Activated CD4-positive, CD25-positive, alpha-beta regulatory T cell (primary cell): ENCODE data around the gene KSR1.

Experiments
- DNase-seq, 4 experiments: peaks; one replicate each; lab custom pipeline; 2025; lab: John Stamatoyannopoulos, UW

Gene KSR1

DNA sequence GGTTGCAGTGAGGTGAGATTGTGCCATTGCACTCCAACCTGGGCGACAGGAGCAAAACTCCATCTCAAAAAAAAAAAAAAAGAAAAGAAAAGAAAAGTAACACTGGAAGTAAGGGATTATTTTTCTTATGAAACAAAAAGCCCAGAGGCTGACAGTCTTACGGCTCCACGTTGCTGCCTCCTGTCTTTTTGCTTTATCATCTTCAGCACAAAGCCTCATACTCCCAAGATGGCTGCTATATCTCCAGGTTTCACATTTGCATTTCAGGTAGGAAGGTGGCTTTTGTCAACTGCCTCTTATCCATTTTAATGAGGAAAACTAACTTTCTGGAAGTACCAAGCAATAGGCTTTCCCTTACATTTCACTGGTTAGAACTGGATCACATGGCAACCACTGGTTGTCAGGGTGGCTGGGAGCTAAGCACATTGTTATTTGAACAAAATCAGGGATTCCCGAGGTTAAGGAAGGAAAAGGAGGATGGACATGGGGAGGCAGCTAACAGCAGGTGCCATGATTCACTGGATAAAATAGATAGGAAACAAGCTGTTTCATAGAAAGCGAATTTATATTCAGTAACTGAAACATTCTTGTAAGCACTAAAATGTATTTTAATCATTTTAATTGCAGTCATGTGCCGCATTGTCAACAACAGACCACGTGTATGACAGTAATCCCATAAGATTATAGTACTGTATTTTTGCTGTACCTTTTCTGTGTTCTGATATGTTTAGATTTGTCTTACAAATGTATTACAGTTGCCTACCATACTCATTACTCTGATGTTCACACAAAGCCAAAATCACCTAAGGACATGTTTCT, 58.6 kb downstream of the KSR1 start:
- DNase-seq: no peak

DNA sequence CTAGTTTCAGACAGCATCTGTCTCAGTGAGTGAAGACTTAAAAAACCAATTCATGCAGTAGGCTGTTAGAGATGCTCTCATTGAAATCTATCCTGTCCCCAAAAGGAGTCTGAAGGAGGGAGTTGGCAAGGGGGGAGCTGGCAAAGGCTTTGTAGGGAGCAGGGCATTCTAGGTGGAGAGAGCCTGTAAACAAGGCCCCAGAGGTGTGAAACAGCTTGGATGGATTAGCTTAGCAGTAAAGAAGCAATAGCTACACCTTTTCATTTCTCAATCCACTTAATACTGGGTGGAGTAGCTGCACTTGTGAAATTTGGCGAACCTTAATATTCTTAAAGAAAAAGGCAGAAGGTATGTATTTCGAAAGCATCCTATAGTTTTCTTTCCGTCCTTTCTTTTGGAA, 61.8 kb downstream of the KSR1 start:
- no peak for DNase-seq

DNA sequence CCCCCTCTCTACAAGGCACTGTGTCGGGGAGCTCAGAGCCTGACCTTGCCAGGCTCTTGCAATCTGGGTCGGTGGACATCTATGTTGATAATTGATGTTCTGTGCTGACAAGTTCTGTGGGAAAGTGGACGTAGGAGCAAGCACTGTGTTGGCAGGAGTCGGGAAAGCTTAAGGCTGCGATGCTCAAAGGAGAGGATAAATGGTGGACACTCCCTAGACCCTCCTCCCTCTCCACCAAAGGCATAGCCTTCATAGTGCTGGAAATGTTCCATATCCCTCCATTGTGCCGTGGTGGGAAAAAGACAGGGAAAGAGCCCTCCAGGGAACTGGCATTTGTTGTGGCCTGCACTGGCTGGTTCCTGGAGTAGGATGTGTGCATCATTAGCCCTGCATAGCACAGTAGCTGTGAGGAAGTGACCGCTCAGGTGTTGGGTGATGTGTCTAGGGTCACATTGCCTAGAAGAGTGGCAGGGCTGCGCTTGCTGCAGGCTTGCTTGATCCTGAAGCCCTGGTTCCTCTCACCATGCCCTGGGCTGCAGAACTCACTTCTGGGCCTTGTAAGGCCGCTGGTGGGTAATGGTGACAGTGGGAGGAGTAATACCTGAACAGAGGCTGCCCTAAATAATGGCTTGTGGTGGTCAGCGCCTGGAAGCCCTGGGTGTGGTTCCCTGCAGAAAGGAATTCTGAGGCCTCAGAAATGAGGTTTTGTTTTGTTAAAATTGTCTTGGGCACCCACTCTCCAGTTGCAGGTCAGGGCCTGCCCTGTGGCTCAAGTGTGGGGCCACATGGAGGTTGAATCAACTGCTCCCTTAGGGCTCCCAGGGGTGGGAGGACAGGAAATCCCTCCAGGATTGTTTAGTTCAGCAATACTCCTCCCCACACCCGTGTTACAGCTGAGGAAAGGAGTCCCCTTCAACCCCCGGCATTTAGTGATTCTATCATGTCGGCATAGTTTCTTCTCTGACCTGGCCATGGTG, 62.6 kb downstream of the KSR1 start:
- DNase-seq: no peak

DNA sequence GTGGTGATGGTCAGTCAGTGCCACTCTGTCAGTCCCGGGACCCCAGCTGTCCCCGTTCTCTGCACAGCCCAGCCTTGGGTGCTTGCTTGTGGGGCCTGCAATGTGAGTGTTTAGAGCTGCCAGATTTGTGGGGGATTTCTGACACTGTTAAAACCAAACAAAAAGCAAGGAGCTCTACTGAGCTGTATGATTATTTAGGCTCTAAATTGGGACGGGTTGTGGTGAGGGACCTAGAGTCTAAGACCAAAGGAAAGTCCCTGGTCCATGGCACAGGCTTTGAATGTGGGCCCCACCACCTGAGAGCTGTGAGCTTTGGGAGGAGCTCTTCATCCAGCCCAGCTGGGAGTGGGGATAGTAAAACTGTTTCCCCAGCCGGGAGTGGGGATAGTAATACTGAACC, 63.3 kb downstream of the KSR1 start:
- DNase-seq: no peak

DNA sequence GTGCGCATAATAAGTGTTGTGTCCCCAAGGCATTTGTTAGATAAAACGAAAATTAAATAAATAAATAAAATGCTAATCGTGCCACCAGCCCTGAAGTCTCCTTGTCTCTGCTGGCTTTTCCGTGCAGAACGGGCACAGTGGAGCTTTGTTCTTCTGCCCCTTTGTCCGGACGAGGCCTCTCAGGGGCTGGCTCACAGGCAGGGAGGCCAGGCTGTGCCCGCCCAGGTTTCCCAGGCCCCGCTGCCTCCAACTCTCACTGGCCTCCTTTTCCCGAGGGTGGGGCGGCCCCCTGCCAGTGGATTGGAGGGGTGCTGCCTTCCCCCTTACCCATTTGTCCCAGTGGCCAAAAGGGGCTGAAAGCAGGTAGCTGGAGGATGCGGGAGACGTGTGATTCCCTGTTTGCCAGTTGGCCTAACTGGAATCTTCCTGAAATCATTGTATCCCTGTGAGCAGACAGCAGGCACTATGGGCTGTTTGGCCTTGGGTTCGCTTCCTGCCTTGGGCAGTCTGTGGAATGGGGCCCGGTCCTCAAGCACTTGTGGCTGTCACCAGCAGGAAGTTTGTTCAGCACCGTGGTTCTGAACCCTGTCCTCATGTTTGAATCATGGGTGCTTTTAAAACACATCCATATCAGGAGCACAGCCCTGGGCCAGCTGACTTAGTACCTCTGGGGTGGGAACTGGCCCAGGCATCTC, 64.4 kb downstream of the KSR1 start:
- DNase-seq: no peak

DNA sequence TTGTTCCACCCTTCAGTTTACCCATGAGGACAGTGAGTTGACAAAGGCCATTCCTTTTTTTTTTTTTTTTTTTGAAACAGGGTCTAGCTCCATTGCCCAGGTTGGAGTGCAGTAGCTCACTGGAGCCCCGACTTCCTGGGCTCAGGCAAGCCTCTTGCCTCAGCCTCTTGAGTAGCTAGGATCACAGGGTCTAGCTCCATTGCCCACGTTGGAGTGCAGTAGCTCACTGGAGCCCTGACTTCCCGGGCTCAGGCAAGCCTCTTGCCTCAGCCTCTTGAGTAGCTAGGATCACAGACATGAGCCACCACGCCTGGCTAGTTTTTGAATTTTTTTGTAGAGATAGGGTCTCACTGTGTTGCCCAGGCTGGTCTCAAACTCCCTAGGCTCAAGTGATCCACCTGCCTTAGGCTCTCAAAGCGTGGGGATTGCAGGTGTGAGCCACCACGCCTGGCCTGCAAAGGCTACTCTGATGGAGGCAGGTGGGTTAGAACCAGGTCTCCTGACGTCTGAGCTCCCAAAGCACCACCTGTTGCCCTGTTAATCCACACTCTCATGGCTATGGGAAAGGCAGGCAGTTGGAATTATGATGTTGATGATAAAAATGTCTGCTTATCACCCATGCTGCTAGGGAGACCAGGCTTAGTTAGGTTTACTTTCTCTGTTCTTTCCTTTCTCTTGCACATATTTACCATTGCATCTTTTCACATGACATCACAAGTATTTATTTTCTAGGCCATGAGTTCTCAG, 65.2 kb downstream of the KSR1 start:
- DNase-seq: no peak

DNA sequence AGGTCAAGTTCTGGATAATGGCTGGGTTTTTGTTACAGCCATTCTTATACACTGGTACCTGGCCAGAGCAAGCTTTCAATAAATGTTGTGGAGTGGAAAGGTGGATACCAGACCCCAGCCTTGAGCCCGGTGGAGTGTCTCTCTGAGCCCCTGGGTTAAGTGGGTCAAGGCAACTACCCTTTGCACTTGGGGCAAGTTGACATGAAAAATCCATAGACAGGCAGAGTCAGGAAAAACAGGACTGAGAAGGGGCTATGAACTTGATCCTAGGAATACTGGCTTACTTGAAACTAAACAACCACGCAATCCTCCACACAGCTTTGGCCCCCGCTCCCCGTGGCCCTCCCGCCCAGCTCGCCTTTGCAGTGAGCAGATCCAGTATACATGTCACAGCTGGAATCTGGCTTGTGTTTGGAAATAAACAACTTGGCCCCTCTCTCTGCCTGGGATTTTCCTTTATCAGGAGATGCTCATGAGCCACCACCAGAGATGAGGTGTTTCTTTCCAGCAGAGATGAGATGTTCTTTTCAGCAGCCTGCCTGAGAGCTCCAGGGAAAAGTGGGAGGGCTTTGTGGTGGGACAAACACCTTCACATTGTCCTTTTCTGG, 65.9 kb downstream of the KSR1 start:
- DNase-seq: no peak

DNA sequence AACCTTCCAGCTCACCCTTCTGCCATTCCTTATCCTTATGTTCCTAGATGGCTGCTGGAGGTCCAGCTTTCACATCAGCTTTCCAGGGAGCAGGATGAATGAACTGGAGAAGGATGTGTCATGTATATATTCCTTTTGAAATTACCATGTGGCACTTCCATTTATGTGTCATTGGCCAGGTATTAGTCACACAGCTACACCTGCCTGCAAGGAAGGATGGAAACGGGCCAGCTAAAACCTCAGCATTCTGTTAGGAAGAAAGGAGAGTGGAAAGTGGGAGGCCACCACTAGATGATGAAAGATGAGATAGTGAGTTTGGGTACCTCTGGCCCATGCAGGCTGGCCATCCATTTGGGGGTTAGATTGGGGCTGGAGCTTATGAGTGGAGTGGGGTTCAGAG, 67.5 kb downstream of the KSR1 start:
- DNase-seq: no peak

DNA sequence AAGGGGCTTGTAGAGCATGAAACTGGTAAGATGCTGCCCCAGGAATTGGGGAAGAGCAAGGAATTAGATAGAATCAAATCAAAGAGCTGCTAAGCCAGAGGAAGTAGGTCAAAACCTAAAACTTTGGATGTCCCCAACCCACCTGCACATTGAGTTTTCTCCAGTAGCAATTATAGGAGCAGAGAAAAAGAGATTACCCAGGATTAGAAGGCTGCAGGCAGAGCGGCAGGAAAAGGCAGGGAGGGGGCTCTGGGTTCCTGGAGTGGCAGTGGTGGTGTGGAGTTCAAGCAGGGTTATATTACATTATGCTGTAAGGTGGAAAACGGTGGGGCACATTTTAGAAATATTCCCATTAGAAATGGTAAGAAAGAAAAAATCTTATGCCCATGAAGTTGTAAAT, 68.3 kb downstream of the KSR1 start:
- no peak for DNase-seq

DNA sequence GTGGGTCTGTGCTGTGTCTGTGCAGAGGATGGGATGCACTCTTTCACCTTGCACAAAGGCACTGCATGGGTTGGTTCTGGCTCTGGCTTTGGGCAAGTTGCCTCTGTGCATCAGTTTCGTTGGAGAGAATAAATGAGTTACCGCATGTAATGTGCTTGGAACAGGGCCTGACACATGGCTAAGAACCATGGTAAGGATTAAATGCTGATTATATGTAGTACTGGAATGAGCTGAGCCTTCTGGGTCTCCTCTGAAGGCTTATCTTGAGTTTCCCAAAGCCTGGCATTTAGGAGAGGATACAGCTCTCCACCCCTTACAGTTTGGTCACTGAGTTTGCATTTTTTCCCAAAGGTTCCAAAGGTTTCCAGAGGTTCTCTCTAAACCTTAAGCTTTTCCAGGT, 69.1 kb downstream of the KSR1 start:
- DNase-seq: no peak

DNA sequence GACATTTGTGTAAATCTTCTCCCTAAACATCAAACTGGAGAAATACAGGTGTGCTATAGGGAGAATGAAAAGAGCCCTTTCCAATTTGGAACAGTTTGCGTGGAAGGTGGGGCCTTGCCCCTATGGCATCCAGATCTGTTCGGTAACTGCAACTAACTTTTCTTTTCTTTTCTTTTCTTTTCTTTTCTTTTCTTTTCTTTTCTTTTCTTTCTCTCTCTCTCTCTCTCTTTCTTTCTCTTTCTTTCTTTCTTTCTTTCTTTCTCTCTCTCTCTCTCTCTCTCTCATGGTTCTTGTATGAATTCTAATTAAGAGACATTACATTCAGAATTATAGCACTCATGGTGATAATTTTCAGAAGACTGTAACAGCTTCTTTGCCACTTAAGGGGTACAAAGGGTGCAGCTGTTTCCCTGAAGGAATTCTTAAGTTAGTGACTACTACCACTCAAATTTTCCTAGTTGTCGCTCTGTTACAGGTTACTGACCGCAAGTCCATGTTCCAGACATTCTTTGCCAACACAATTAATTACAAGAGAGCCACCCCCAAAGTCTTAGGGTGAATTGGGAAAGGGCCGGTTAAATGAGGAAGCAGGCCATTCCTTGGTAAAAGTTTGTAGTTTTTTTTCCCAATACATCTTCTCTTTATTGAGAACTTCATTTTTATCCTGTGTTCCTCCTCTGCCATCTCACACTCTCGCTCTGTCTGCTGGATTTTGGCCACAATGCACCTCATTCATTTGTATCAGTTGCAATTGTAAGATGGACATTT, 69.8 kb downstream of the KSR1 start:
- DNase-seq: no peak

DNA sequence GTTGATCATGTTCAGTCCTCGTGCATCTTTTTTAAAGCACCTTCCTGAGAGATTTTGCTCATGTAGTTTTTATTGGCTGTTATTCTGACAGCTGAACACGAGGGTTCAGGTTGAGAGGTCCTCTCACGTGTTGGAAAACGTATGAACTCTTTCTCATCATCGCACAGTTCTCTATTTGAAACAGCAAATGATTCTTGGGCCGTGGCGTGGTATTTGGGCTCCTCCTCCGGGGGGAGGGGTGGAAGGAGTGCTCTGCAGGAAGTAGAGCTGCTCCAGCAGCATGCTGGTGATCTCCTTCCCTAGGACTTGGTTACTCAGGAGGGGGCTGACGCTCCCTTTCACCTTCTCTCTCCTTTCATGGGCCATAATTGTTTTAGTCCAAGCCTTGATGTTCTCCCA, 70.4 kb downstream of the KSR1 start:
- no peak for DNase-seq

DNA sequence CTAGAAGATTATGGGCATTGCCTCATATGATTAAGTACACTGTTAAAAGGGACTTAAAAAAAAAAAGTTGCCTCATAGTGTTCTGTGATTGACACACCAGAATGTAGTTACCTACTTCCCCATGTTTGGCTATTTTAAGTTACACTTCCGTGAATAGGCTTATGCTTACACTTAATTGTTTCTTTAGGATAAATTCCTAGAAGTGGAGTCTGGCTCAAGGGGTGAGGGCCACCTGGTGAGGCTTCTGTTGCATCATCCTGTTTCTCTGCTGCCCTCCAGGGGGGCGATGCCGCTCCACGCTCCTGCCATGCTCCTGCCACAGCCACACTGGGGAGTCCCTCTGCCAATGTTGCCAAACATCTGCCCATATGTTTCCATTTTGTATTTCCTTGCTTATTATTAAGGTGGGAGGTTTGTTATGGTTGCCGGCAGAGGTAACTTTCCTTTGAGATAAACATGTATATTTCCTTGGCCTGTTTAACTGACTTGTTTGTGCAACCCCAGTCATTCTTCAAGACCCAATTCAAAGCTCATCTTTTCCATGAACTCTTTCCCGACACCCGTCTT, 73.1 kb downstream of the KSR1 start:
- no peak for DNase-seq

DNA sequence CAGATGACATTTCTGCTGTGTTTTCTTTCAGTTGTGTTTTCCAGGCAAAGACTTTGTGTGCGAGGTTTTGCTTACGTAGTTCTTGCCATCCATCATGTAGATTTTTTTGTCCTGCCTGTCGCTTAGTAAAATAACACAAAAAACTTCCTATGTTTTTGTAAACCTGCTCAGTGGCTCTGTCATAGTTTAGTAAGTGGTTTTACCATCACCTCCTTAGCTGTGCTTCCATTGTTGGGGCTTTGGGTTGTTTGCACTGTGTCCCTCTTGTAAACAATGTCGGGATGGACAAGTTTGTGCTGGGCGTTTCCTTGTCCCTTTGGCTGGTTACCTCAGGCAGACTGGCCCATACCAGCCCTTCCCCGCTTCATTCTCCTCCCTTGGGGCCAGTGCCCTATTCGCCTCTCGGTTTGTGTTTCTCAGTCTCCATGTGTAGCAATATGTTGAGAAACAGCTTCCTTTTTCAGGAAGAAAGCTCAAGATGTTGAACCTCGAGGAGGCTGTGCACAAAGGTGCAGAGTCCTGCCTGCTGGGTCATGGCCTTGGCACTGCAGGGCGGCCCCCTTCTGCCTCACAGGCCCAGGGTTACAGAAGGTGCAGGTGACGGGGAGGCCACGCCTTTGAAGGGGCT, 74.6 kb downstream of the KSR1 start:
- no peak for DNase-seq

DNA sequence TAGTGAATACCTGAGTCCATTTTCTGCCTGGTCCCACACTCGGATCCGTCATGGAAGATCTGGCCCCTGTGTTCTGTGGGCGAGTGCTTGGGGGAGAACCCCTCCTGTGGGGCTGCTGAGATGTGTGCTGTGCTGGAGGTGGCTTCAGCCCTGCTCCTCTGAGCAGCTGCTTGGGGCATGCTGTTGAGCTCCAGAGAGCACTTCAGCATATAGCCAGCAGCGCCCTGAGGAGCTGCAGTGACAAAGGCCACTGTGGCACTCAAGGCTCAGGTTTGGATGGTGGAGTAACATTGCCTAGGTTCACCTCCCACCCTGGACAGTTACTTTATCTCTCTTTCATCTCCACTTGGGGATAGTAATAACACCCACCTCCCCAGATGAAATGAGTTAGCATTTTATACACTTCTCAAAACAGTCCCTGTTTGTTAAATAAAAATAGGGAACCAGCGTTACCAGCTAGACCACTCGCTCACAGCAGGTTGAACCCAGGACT, 75.3 kb downstream of the KSR1 start:
- DNase-seq: no peak

DNA sequence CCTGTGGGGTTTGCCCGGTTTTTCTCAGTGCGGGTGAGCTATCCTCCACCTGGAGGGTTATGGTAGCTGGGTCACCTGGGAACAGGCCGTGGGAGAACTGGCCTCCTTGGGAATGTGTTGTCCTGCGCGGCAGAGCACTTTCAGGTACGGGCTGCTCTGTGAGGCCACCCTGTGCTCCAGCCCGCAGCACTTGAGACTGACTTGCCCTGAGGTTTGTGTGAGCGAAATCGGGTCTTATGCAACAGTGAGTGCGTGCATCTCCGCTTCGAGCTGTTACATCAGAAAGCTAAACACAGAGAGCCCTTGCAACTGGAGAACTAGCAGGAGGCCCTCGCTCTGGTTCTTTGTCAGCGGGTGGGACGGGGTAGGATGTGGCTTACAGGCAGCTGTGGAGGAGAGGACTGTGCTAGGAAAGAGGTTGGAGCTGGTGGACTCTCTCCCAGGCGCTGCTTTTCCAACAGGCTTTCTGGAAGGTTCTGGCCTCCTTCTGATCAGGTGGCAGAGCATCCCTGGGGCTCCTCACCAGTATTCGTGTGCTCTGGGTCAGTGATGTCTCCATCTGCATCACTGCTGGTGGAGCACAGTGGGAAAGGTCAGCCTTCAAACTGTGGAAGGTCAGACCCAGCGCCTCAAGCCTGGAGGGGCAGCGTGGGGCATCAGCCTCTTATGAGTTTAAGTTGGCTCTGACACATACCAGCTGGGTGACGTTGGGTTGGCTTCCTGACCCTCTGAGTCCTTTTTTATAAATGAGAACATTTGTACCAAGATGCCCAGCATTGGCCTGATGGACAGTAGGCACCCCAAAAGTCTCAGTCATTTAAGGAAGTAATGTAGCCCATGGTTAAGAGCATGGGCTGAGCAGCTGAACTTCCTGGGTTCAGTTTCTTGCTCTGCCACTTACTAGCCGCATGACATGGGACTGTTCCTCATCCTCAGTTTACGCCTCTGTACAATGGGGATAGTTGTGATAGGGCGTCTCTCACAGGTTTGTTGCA, 76.3 kb downstream of the KSR1 start:
- DNase-seq: no peak

DNA sequence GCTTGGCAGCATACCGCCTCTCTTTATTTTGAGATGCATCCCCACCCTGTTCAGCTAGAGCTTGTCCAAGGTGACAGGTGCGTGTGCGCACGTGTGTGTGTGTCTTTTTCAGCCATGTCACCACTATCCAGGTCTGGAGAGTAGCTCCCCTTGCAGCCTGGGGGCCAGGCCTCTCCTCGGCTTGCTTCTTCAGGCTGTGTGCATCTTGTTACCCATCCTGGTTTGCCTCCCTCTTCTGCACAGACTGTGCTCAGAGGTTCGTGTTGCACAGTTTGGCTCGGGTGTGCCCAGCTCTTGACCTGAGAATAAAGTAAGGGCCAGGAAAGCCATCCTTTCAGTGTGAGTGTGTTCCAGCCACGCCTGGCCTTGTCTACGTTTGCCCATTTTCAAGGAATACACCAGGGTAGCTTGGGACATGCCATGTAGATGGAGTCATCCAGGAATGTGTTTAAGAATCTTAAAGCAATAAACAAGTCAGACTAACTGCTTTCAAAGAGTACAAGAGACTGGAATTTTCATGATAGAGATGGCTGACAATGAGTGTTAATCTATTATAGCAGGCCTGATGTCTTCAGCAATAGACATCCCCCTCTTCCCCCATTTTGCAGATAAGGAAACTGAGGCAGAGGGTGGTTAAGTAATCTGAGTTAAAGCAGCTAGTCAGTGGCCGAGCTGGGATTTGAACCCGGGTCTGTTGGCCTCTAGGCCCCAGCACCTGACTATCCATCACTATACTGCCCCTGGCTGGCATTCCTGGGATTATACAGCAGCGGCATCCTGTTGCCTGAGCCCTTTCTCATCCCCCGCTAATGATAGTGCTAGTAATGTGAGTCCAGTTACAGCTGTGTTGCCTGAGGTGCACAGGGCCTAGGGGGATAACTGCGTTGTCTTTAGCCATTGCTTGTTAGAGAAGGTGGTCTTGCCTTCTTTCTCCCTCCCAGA, 77.9 kb downstream of the KSR1 start:
- no peak for DNase-seq
